Upper lobe of right lung (tissue), 1 donor: ENCODE data around the gene UBL4A. TPM values are rescaled to one million over a fixed set of nuclear protein-coding genes. Genes with fewer than 3 reads are reported as not detected.

Experiments used
- ATAC-seq: fragments of 200-7000 bp; cut with Tn5 transposase; one replicate; pipeline ENCODE4 v1.9.1; 2020; ENCODE audit warnings: mild to moderate bottlenecking, moderate library complexity
- DNase-seq: peaks from one replicate; pipeline ENCODE4 v3.0.0-alpha.2; 2020
- H3K27ac ChIP-seq: fragments of 200-600 bp; one replicate; pipeline ENCODE4 v1.8.0; 2022
- H3K27me3 ChIP-seq: fragments of 200-600 bp; one replicate; pipeline ENCODE4 v1.8.0; 2022; ENCODE audit warnings: mild to moderate bottlenecking
- H3K36me3 ChIP-seq: fragments of 200-600 bp; one replicate; pipeline ENCODE4 v1.8.0; 2022
- H3K4me1 ChIP-seq: fragments of 200-600 bp; one replicate; pipeline ENCODE4 v1.8.0; 2022
- H3K4me3 ChIP-seq: fragments of 200-600 bp; one replicate; pipeline ENCODE4 v1.8.0; 2022; ENCODE audit warnings: mild to moderate bottlenecking
- H3K9me3 ChIP-seq: fragments of 200-600 bp; one replicate; pipeline ENCODE4 v1.8.0; 2022
- CTCF ChIP-seq: fragments of 200-600 bp; IDR thresholded peaks from one replicate; pipeline ENCODE4 v1.8.0; 2022; ENCODE audit warnings: antibody characterized with exemption
- intact Hi-C: fragments of 100-400 bp; cut with DNase I; formaldehyde crosslinking; loops from one replicate; pipeline ENCODE4 v1.11.0; 2022
- long read RNA-seq: library from polyadenylated mRNA; unstranded; transcript quantifications from one replicate; pipeline ENCODE4 v2.0.0, GENCODE V29; 2021
- total RNA-seq: library from RNA; stranded (reverse); fragmentation: NEBNext Ultra II Directional; extraction: Animal tissue kit (Norgen Biotek cat#: 25700); gene quantifications from one replicate; pipeline ENCODE4 v1.2.1, GENCODE V29; 2021
- donor health status: DM: no; HTN: yes; CAD: no; lungs with severe emphysema.

The UBL4A gene
- 33.8 TPM for total RNA-seq
- long read RNA-seq, transcript UBL4A-205 (2 exons, 629 nt): minor isoform, 7 of 169 reads
- long read RNA-seq, transcript UBL4A-202 (4 exons, 2,382 nt): major isoform, 137 of 169 reads
- long read RNA-seq, partial matches to known transcripts: 1 of 169 reads
- long read RNA-seq, other reads (novel, unspliced or antisense): 21 of 169 reads

DNA sequence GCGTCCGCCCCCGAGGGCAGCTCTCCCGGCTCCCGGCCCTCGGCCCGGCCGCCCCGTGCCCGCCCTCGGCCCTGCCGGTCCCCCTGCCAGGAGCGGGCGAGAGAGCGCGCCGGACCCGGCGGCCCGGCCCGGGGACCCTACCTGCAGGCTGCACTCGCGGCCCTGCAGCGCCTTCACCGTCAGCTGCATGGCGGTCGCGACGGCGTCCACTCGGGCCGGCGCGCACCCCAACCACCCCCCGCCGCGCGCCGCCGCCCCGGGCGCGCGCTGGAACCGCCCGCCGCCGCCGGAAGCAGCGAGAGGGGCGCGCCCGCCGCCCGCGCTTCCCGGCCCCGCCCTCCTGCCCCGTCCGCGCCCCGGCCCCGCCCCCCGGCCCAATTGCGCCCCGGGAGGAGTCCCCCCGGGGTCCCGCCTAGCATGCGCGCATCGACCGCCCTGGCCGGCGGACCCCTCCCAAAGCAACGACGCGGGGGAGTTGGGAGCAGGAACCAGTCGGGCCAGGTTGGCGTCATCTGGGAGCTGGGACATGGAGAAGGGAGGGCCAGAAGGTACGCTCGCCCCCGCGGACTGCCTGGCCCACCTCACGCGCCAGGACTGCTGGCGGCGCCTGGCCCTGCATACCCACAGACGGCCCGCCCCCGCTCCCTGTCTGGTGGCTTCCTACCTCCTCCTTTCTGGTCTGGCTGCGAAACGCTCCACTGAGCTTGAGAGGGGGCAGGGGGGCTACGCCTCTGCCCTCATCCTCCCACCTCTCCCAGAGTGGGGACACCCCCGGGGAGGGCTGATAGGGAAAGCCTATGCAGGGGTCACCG lies at the start of gene UBL4A:
Gene UBL4A (minus strand): TSS at position 220 of the 812 bp plus-strand sequence. CDS start 31 bp downstream, at position 189.
- intact Hi-C loops: no loop called here

DNA sequence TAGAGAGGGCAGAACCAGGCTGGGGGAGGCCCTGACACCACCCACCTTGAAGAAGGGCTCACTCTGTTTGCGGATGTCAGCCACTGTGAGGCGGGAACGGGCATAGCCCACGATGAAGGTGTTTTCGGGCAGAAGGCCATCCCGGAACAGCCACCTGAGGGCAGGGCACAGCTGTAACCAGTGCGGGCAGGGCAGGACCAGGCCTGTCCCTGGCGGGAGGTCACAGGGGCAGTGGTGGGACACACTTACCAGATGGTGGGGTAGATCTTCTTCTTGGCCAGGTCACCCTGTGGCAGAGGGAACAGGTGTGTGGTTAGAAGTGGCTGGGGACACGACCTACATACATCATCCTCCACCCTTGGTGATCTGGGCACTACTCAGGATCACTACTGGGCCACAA lies 49.5 kb upstream of the UBL4A start:
- Histone ChIP-seq H3K4me1 (no peaks in the 10 kb centered on the region), H3K36me3 (peaks cover 7% of the 10 kb centered on the region), H3K9me3 (no peaks in the 10 kb centered on the region), H3K27ac (no peak overlapping the region), H3K27me3 (no peaks in the 10 kb centered on the region), H3K4me3 (no peak overlapping the region)
- ATAC-seq (no peak), DNase-seq (no peak)
- no peak for TF ChIP-seq CTCF
- intact Hi-C loops: no loop called here

More for the DNA sequence above, at the start of gene UBL4A:
- peaks cover 5% of the 10 kb centered on the region for H3K4me1 ChIP-seq
- no peaks in the 10 kb centered on the region for H3K9me3 ChIP-seq
- no peaks in the 10 kb centered on the region for H3K27me3 ChIP-seq
- peak within 1 kb of the TSS; percentile 62 for H3K4me3 ChIP-seq
- H3K36me3 ChIP-seq: no peaks in the 10 kb centered on the region
- TF ChIP-seq CTCF: no peak
- peak within 1 kb of the TSS; percentile 73 for H3K27ac ChIP-seq
- ATAC-seq (peak; percentile 63), DNase-seq (peak; percentile 89)

DNA sequence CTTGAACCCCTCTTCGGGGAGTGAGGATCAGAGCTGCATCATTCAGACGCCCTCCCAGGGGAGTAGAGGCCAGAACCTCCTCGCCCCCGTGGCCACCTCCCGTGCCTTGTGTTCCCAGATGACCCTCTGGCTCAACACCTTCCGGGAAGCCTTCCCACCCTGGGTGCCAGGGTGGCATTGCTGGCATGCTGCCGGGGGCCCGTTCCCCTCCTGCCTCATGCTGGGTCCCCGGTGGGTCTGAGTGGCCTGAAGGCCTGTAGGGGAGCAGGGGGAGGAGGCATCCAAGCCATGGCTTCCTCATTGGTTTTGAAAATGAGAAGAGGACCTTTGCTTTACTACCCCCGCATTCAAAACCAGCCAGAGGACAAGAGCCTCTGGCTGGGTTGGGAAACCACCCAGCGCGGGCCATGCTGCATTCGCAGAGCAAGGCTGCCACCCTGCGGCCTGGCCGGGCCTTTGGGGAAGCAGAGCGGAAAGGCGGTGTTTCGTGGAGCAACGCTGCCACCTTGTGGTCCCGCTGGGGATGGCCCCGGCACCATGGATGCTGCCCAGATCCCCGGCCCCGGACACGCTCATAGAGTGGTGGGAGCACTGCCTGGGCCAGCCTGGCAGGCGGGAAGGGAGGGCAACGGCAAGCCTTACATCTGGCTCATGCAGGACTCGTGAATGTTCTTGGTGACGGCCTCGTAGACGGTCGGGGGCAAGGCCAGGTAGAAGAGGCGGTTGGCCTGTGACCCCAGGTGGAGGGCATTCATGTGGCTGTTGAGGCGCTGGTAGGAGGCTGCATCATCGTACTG lies 48.3 kb upstream of the UBL4A start:
- no peaks in the 10 kb centered on the region for H3K9me3 ChIP-seq
- ATAC-seq (peak; percentile 96), DNase-seq (peak; percentile 93)
- H3K4me1 ChIP-seq: no peaks in the 10 kb centered on the region
- intact Hi-C loops: no loop called here
- no peaks in the 10 kb centered on the region for H3K27me3 ChIP-seq
- H3K4me3 ChIP-seq: no peak overlapping the region
- no peak overlapping the region for H3K27ac ChIP-seq
- peaks cover 7% of the 10 kb centered on the region for H3K36me3 ChIP-seq
- peak; percentile 96 for TF ChIP-seq CTCF

- Histone ChIP-seq H3K4me3 (no peak overlapping the region), H3K9me3 (no peaks in the 10 kb centered on the region), H3K4me1 (no peaks in the 10 kb centered on the region), H3K27me3 (no peaks in the 10 kb centered on the region), H3K36me3 (peaks cover 7% of the 10 kb centered on the region), H3K27ac (no peak overlapping the region)
- ATAC-seq (no peak), DNase-seq (no peak)
- intact Hi-C loops: no loop called here
- TF ChIP-seq CTCF: no peak
Observed at GRCh38 chrX:154532690-154533089, 46.3 kb upstream of the UBL4A start.

- Histone ChIP-seq H3K36me3 (peaks cover 7% of the 10 kb centered on the region), H3K27ac (no peak overlapping the region), H3K4me3 (no peak overlapping the region), H3K27me3 (no peaks in the 10 kb centered on the region), H3K9me3 (no peaks in the 10 kb centered on the region), H3K4me1 (no peaks in the 10 kb centered on the region)
- TF ChIP-seq CTCF: no peak
- peak; percentile 58 for ATAC-seq
- intact Hi-C loops: no loop called here
- DNase-seq: no peak
Observed at GRCh38 chrX:154531626-154532025, 45.2 kb upstream of the UBL4A start.
